AG04449 (cell line): ENCODE results near the gene RNF2.

ENCODE experiments used
- CTCF ChIA-PET: fragments of 350-600 bp; formaldehyde crosslinking; extraction: SDS; loops from one replicate; lab custom pipeline; 2021; ENCODE audit warnings: antibody characterized with exemption; lab: Yijun Ruan, JAX
- POLR2A ChIA-PET: fragments of 400-600, 350-600 bp; formaldehyde crosslinking; extraction: SDS; loops from one replicate; lab custom pipeline; 2020; ENCODE audit warnings: antibody characterized with exemption, inconsistent platforms; lab: Yijun Ruan, JAX
- DNase-seq: peaks from one replicate; pipeline ENCODE4 v3.0.0-alpha.2; 2010; ENCODE audit warnings: low read depth, low spot score
- H3K4me3 ChIP-seq: 2 replicates; pipeline ENCODE4 v1.5.1; 2011; ENCODE audit warnings: low read depth, mild to moderate bottlenecking, control low read depth, low read length
- CTCF ChIP-seq: IDR thresholded peaks from one replicate; pipeline ENCODE4 v1.5.1; 2011; ENCODE audit warnings: mild to moderate bottlenecking, moderate library complexity, low read length, control low read depth, inconsistent platforms; ENCODE audit not compliant: insufficient read depth; ENCODE audit errors: missing control alignments

Gene RNF2

GRCh38 chr1:185091480-185091879, 46.1 kb downstream of the RNF2 start:
- TF ChIP-seq CTCF: no peak
- no peak for DNase-seq
- H3K4me3 ChIP-seq: no peak overlapping the region
- CTCF ChIA-PET: no interaction called here
- POLR2A ChIA-PET: no interaction called here

GRCh38 chr1:185094761-185095160, 49.4 kb downstream of the RNF2 start:
- no peak overlapping the region for H3K4me3 ChIP-seq
- ChIA-PET CTCF (no interaction called here), POLR2A (interaction anchor here (0.6 kb wide), 1 partner anchor 447 kb away, joined by 4 read pairs; no protein-coding TSS in a partner anchor)
- no peak for TF ChIP-seq CTCF
- DNase-seq: no peak

- DNase-seq: no peak
- ChIA-PET POLR2A (no interaction called here), CTCF (no interaction called here)
- TF ChIP-seq CTCF: no peak
- no peak overlapping the region for H3K4me3 ChIP-seq
Observed at GRCh38 chr1:185096531-185096930, 51.2 kb downstream of the RNF2 start.

GRCh38 chr1:185104083-185104482, 58.7 kb downstream of the RNF2 start:
- no peak for DNase-seq
- no peak for TF ChIP-seq CTCF
- no peak overlapping the region for H3K4me3 ChIP-seq
- CTCF ChIA-PET: interaction anchor here (0.7 kb wide), 1 partner anchor 299 kb away, joined by 3 read pairs; no protein-coding TSS in a partner anchor
- POLR2A ChIA-PET: no interaction called here

GRCh38 chr1:185105121-185105520, 59.8 kb downstream of the RNF2 start:
- ChIA-PET POLR2A (no interaction called here), CTCF (no interaction called here)
- no peak for TF ChIP-seq CTCF
- DNase-seq: no peak
- H3K4me3 ChIP-seq: no peak overlapping the region

GRCh38 chr1:185108321-185108720, 63.0 kb downstream of the RNF2 start:
- POLR2A ChIA-PET: no interaction called here
- no peak overlapping the region for H3K4me3 ChIP-seq
- CTCF ChIA-PET: no interaction called here
- no peak for TF ChIP-seq CTCF
- DNase-seq: no peak
